Measurements from ENCODE around the gene FAM219B.

GRCh38 chr15:74885461-74885860 lies 21.2 kb downstream of the FAM219B start:
- TF ChIP-seq EGR1 (IDR thresholded peaks at IDR 0.05) (no peak), NFIC (IDR thresholded peaks at IDR 0.05) (no peak), CEBPB (IDR thresholded peaks at IDR 0.05) (no peak), EP300 (IDR thresholded peaks at IDR 0.05; ENCODE audit: borderline replicate concordance) (no peak)
